GM18519 (cell line): ENCODE data around the gene TVP23C.

Source experiments
- ATAC-seq: cut with Tn5 transposase; IDR thresholded peaks from one replicate; pipeline ENCODE4 v1.9.1; 2021; ENCODE audit warnings: mild to moderate bottlenecking, moderate library complexity; ENCODE audit not compliant: unreplicated experiment, low FRiP score

Gene TVP23C

DNA sequence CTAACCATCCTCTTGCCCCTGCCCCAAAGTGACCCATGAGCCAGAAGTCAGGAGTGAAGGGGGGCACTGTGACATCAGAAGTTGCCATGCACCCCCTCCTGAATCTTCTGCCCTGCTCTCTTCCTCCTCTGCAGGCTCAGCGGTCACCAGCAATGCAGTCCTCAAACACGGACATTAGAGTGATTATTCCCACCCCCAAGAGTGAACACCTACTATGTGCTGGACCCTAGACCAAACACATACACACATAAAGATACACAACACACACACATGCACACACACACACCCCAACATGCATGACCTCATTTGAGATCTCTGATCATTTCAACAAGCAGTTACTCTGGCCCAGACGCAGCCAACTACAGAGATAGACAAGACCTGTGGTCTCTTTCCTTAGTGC lies 95.7 kb downstream of the TVP23C start, which contains the start of gene CDRT4:
Gene CDRT4, minus strand, starts transcription at position 30 of the 400 bp plus-strand sequence. CDS start 27,383 bp downstream, outside the sequence.
- no peak for ATAC-seq

DNA sequence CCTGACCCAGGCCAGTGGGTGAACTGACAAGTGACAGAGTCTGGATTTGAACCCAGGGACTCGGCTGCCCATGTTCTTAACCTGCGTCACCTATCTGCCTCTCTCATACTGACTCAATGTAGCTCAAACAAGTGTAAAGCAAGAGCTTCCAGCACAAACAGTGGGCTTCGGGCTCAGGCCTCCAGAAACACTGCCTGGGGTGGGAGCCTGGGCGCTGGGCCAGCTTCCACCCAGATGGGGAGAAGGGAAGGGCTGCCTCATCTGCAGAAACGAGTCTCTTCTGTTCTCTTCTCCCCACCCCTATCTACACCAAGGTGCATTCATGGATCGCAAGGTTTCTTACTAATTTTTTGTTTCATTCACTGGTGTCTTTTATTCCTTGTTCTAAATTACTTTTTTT lies 97.2 kb downstream of the TVP23C start:
- ATAC-seq = no peak

DNA sequence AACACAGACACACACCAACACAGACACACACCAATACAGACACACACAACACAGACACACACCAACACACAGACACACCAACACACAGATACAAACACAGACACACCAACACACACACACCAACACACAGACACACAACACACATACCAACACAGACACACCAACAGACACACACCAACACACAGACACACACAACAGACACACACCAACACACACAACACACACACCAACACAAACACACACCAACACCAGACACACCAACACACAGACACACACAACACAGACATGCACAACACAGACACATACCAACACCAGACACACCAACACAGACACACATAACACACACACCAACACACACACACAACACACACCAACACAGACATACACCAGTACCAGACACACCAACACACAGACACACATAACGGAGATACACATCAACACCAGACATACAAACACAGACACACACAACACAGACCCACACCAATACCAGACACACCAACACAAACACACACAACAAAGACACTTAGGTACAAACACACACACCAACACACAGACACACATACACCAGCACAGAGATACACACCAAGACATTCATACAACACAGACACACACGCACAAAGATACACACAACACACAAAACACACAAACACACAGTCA lies 98.1 kb downstream of the TVP23C start:
- no peak for ATAC-seq

DNA sequence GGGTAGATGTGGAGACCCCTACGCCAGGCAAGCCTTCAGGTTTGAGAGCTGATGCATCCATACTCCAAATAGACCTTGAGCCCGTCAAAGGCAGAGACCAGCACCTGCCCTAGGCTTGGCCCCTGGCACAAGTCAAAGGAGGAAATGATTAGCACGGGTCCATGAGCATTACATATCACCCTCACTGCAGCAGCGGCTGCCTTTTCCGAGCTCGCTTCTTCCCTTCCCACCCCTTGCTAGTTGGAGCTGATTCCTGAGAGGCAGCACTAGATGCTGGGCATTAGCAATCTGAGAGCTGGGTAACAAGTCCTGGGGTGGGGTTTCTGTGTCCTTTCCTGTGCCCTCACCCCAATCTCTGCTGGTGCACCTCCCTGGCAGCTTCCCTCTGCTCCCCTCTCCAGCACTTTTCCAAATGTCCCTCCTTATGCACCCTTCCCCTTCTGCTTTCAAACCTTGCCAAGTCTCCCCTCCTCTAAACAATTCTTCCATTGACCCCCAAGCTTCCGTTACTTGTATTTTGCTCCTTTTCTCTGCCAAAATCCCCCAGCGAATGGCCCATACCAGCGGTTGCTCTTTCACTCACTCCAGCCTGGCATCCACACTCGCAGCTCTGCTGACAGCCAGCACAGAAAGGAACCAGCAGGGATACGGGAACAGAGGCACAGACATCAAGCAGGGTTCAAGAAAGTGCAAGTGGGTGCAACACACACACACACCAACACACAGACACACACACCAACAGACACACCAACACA lies 98.9 kb downstream of the TVP23C start:
- no peak for ATAC-seq

DNA sequence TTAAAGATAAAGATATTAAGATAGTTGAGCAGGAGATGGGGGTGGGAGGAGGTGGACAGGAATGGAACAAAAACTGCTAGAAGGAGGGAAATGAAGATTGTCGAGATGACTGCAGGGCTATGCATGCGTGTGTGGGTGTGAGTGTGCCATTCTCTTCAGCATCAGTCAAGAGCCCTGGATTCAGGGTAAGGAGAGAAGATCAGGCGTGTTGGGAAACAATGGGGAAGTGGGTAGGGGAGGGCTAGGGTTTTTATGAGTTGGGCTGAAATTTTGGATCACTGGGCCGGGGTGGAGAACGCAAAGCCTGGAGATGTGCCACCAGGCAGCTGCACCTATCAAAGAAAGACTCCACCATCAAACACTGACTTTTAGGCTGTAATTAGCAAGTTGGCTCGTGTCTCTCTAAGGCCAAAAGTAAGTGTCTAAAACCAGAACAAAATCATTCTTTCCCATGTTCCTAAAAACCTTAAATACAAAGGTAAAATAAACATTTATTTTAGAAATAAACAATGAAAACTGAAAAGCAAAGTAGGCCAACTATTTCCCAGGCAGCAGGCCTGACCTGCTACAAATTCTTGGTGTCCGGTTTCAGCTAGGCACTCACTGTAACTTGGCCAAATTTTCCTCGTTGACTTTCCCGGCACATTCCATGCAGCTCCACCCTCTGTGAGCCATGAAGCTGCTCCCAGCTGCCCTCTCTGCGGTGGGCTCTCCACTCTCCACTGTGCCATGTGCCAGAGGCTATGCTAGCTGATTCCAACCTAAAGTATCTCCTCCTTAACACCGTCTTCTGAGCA lies 100.1 kb downstream of the TVP23C start:
- ATAC-seq = no peak

DNA sequence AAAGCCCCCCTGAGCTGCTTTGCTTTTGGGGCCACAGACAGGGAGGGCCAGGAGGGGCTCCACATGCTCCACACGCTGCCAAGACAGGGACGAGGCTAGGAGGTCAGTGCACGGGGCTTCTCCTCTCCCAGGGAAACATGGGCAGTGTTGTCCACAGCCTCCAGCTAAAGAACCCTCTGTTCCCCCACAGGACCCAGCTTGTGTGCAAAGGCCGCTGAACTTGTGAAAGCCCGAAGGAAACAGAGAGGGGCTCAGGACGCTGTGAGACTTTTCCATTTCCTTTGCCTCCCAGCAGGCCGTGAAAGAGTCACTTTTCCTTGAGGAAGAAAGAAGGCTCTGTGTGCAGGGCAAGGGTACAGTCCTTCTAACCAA lies 105.6 kb downstream of the TVP23C start:
- ATAC-seq = no peak

DNA sequence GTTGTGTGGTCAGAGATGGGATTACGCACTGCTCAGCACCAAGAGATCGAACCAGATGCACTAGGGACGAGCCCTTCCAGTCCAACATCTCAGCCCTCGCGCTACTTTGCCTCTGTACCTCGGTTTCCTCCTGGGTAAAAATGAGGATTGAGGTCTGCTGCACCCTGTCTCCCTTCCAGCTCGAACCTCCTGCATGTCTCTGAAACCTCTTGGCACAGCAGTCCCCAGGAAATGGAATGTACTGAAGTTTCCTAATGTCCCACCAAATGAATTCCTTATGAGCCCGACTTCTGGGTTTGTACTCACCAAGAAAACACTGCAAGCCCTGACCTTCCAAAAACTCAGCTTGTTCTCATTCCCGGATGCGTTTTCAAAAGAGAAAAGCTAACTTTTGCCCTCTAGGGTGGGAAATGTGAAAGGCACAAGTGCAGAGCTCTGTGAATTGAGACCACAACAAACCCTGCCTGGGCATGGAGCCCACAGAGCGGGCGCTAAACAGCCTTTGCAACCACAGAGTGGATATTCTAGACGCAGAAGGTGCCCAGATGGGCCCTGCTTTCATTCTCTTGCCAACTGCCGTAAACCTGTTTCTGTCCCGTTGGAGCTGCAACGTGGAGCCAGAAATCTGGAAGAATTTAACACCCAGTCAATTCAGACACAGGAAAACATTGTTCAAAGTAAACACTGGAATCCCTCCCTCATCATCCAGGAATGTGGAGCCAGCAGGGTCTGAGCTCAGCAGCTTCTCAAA lies 106.1 kb downstream of the TVP23C start:
- ATAC-seq = no peak

DNA sequence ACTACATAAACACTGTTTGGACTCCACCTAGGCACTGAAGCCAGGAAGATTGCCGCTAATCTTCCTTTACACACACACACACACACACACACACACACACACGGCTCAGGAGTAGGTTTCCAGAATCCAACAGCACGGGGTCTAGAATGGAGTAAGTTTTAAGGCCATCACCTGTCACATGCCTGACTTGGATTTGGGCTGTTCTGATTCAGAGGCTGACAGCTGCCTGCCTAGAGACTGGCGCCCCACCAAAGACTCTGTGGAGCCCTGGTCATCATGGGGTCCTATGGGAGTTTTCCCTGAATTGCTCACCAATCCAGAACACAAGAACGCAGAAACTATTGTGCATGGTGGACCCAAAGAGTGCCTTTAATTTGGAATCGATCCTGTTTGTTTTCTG lies 106.8 kb downstream of the TVP23C start:
- ATAC-seq = no peak

DNA sequence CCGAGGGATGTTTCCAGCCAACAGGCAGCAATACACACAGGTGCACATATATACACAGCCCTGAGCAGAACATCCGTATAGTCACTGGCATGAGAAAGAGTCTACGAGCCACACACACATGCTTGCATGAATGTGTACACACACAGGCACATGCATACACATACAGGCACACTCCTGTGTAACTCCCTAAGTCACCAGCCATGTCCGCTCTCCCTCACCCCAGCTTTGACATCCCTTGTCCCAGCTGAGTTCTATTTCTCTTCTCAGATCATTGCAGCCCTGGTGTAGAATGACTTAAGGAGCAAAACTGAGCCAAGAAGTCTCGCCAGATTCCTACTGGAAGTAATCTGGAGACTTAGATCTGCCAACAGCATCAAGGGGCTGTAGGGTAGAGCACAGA lies 108.9 kb downstream of the TVP23C start:
- ATAC-seq = no peak

DNA sequence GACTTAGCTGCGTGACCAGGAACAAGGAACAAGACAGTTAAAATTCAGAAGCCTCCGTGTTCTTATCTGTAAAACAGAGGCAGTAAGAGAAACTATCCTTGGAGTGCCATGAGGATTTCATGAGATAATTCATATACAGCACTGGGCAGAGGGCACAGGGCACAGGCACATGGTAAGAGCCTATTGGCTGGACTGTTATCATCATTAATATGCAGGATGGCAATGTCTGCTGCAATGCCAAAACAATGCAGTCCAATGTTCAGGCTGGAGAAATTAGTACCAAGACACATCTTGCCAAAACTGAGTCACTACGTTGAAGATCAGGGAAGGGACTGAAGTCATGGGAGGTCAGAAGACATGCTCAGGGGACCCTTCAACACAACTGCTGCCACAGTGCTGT lies 109.5 kb downstream of the TVP23C start:
- ATAC-seq = no peak

DNA sequence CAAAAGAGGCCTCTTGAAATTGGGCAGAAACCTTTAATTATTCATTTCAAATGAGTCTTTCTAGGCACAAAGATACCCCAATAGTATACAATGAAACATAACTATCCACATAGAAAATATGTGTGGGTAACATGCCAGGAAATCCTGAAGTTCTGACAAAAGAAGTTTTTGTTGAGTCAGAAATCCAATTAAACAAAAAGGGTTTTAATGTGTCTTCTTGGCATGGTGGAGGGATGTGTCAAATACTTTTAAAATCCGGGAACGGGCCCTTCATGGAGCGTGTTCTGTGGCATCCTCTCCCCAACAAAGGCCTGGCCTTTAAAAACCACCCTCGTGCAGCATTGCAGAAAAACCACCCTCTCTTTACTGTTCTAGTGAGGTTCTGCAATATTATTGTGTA lies 110.0 kb downstream of the TVP23C start:
- no peak for ATAC-seq

DNA sequence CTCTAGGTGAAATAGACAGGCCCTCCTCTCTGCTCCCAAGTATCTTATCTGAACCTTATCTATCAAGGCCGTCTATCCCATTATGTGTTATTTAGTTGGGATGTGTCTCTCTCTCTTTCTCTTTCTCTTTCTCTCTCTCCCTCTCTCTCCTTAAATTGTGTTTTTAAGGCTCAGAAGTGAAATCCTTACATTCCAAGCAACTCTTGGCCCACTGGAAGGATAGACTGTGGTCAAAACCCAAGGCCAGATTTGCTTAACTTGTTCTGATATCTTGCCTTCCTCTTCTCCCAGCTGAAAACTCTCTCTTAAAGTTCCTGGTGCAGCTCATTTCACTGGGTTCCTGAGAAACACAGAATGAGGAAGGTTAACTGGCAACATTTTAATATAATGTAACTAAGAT lies 110.5 kb downstream of the TVP23C start:
- no peak for ATAC-seq
